ENCODE results near the gene RPL35A. TPM values are rescaled to one million over a fixed set of nuclear protein-coding genes. Genes with fewer than 3 reads are reported as not detected.

Gene RPL35A
- total RNA-seq, 2 donors from 2014 or later = 1,211 to 1,450 TPM

DNA sequence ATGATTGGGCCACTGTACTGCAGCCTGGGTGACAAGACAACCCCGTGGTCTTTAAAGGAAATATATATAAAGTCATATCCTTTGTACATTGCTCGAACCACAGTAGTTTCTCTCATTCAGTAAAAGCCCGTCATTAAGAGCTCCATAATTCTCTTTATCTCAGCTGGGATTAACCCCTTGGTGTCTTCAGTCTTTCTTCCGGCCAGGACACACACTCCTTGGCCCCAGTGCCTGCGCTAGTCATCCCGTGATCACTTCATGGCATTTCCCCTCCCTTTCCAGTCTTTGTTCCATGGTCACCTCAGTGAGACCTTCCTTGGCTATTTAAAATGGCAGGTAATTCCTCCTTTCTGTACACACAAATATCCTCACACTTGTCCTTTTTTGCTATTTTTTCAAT lies 3.3 kb downstream of the RPL35A start:
- Mint-ChIP-seq H3K9me3 (no peaks in the 10 kb centered on the region), H3K27ac (peak overlapping the region; percentile 75), H3K36me3 (ENCODE audit: low read depth) (peaks cover 56% of the 10 kb centered on the region), H3K4me3 (peak overlapping the region; percentile 97), H3K27me3 (ENCODE audit: insufficient read depth) (no peaks in the 10 kb centered on the region), H3K4me1 (peaks cover 11% of the 10 kb centered on the region)
- WGBS, 2 experiments (ENCODE audit: insufficient coverage in 1 of 2, insufficient read length in 1 of 2) = 93 to 95% methylated on average over 5 to 6 of the region's 6 CpGs
- DNase-seq = no peak
- Histone ChIP-seq H3K9ac (ENCODE audit: extremely low read depth, low read length, poor library complexity, severe bottlenecking) (no peak overlapping the region), H3K4me3 (ENCODE audit: low read length) (peak overlapping the region; percentile 94), H3K9me3 (ENCODE audit: control insufficient read depth, low read length) (no peaks in the 10 kb centered on the region), H3K27ac (ENCODE audit: low read depth, low read length) (no peak overlapping the region), H3K27me3 (ENCODE audit: control insufficient read depth, insufficient read depth, low read length, poor library complexity, severe bottlenecking) (no peaks in the 10 kb centered on the region), H3K4me1 (ENCODE audit: control insufficient read depth, insufficient read depth, low read length) (peaks cover 6% of the 10 kb centered on the region), H3K36me3 (ENCODE audit: control insufficient read depth, insufficient read depth, low read length) (peaks cover 62% of the 10 kb centered on the region)
- TF ChIP-seq, protein P1, sequence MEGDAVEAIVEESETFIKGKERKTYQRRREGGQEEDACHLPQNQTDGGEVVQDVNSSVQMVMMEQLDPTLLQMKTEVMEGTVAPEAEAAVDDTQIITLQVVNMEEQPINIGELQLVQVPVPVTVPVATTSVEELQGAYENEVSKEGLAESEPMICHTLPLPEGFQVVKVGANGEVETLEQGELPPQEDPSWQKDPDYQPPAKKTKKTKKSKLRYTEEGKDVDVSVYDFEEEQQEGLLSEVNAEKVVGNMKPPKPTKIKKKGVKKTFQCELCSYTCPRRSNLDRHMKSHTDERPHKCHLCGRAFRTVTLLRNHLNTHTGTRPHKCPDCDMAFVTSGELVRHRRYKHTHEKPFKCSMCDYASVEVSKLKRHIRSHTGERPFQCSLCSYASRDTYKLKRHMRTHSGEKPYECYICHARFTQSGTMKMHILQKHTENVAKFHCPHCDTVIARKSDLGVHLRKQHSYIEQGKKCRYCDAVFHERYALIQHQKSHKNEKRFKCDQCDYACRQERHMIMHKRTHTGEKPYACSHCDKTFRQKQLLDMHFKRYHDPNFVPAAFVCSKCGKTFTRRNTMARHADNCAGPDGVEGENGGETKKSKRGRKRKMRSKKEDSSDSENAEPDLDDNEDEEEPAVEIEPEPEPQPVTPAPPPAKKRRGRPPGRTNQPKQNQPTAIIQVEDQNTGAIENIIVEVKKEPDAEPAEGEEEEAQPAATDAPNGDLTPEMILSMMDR (conservative IDR thresholded peaks at IDR 0.05) = no peak

GRCh38 chr3:197953881-197954280 lies 3.9 kb downstream of the RPL35A start:
- H3K9me3 ChIP-seq (ENCODE audit: control insufficient read depth, low read length) = no peaks in the 10 kb centered on the region

DNA sequence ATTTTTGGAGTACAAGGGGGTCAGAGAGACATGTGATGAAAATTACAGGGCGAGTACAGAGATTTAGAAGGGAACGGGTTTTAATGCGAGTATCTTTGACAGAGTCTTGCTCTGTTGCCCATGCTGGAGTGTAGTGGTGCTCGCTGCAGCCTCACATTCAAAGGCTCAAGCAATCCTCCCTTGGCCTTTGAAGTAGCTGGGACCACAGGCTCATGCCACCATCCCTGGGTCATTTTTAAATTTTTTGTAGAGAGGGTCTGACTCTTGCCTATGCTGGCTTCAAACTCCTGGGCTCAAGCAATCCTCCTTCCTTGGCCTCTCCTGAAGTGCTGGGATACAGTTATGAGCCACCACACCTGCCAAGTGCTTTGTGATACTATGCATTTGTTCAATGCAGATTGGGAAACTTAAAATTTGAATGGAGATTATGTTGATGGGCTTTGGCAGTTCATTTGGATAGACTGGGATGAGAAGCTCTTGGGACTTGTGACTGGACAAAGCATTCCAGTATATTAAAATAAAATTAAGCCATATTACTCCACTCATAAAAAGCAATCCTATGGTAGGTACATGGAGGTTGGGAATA lies 6.0 kb downstream of the RPL35A start:
- Histone ChIP-seq H3K36me3 (ENCODE audit: control insufficient read depth, insufficient read depth, low read length) (peaks cover 58% of the 10 kb centered on the region), H3K4me3 (ENCODE audit: low read length) (no peak overlapping the region), H3K4me1 (ENCODE audit: control insufficient read depth, insufficient read depth, low read length) (peaks cover 6% of the 10 kb centered on the region), H3K9ac (ENCODE audit: extremely low read depth, low read length, poor library complexity, severe bottlenecking) (no peak overlapping the region), H3K27me3 (ENCODE audit: control insufficient read depth, insufficient read depth, low read length, poor library complexity, severe bottlenecking) (no peaks in the 10 kb centered on the region), H3K27ac (ENCODE audit: low read depth, low read length) (no peak overlapping the region), H3K9me3 (ENCODE audit: control insufficient read depth, low read length) (no peaks in the 10 kb centered on the region)
- H3K9me3 Mint-ChIP-seq = no peaks in the 10 kb centered on the region
- peak overlapping the region; percentile 72 for H3K27ac Mint-ChIP-seq
- no peak for DNase-seq
- H3K27me3 Mint-ChIP-seq (ENCODE audit: insufficient read depth) = peaks cover 4% of the 10 kb centered on the region
- TF ChIP-seq, protein P1 (conservative IDR thresholded peaks at IDR 0.05) = no peak
- peaks cover 52% of the 10 kb centered on the region for H3K36me3 Mint-ChIP-seq (ENCODE audit: low read depth)
- no peak overlapping the region for H3K4me3 Mint-ChIP-seq
- 94 to 96% methylated on average over 4 of the region's 4 CpGs for WGBS, 2 experiments (ENCODE audit: insufficient coverage in 1 of 2, insufficient read length in 1 of 2)
- H3K4me1 Mint-ChIP-seq = peaks cover 16% of the 10 kb centered on the region

More at GRCh38 chr3:197953881-197954280, 3.9 kb downstream of the RPL35A start:
- Histone ChIP-seq H3K27ac (ENCODE audit: low read depth, low read length) (no peak overlapping the region), H3K36me3 (ENCODE audit: control insufficient read depth, insufficient read depth, low read length) (peaks cover 62% of the 10 kb centered on the region), H3K9ac (ENCODE audit: extremely low read depth, low read length, poor library complexity, severe bottlenecking) (no peak overlapping the region), H3K4me1 (ENCODE audit: control insufficient read depth, insufficient read depth, low read length) (peaks cover 6% of the 10 kb centered on the region), H3K4me3 (ENCODE audit: low read length) (peak overlapping the region; percentile 94), H3K27me3 (ENCODE audit: control insufficient read depth, insufficient read depth, low read length, poor library complexity, severe bottlenecking) (no peaks in the 10 kb centered on the region)
- Mint-ChIP-seq H3K27me3 (ENCODE audit: insufficient read depth) (no peaks in the 10 kb centered on the region), H3K4me1 (peaks cover 11% of the 10 kb centered on the region), H3K27ac (peak overlapping the region; percentile 75), H3K36me3 (ENCODE audit: low read depth) (peaks cover 56% of the 10 kb centered on the region), H3K4me3 (peak overlapping the region; percentile 97), H3K9me3 (no peaks in the 10 kb centered on the region)
- no peak for DNase-seq
- WGBS, 2 experiments (ENCODE audit: insufficient coverage in 1 of 2, insufficient read length in 1 of 2) = 96 to 100% methylated on average over 5 to 7 of the region's 7 CpGs
- TF ChIP-seq, protein P1 (conservative IDR thresholded peaks at IDR 0.05) = no peak
